ENCODE results near the gene CHD6.
A peak's percentile ranks its signal among the peaks of the same experiment; 100 is the strongest.

Gene CHD6

GRCh38 chr20:41458761-41459160 lies 159.4 kb downstream of the CHD6 start:
- DNase-seq, result no peak

- no peak for DNase-seq
Observed at GRCh38 chr20:41457173-41457857, 160.9 kb downstream of the CHD6 start.

GRCh38 chr20:41456351-41456750 lies 161.8 kb downstream of the CHD6 start:
- DNase-seq, result no peak

- DNase-seq, result no peak
Observed at GRCh38 chr20:41454250-41454649, 163.9 kb downstream of the CHD6 start.

GRCh38 chr20:41453010-41453950 lies 164.9 kb downstream of the CHD6 start:
- no peak for DNase-seq

- DNase-seq, result no peak
Observed at GRCh38 chr20:41452226-41452625, 166.0 kb downstream of the CHD6 start.

GRCh38 chr20:41447006-41447405 lies 171.2 kb downstream of the CHD6 start:
- DNase-seq, result no peak

- DNase-seq, result no peak
Observed at GRCh38 chr20:41446456-41446855, 171.7 kb downstream of the CHD6 start.

GRCh38 chr20:41444821-41445220 lies 173.4 kb downstream of the CHD6 start:
- no peak for DNase-seq

- DNase-seq, result peak in 1 of 2 donors; percentile 6
Observed at GRCh38 chr20:41443691-41444090, 174.5 kb downstream of the CHD6 start.

- DNase-seq, result no peak
Observed at GRCh38 chr20:41440882-41441281, 177.3 kb downstream of the CHD6 start.

- DNase-seq, result no peak
Observed at GRCh38 chr20:41437836-41438235, 180.3 kb downstream of the CHD6 start.

GRCh38 chr20:41436679-41437078 lies 181.5 kb downstream of the CHD6 start:
- DNase-seq, result no peak

GRCh38 chr20:41433203-41433602 lies 185.0 kb downstream of the CHD6 start:
- DNase-seq, result no peak

GRCh38 chr20:41432746-41433145 lies 185.4 kb downstream of the CHD6 start:
- no peak for DNase-seq

- no peak for DNase-seq
Observed at GRCh38 chr20:41428285-41428684, 189.9 kb downstream of the CHD6 start.

- DNase-seq, result no peak
Observed at GRCh38 chr20:41427833-41428232, 190.3 kb downstream of the CHD6 start.

- DNase-seq, result no peak
Observed at GRCh38 chr20:41426976-41427375, 191.2 kb downstream of the CHD6 start.

GRCh38 chr20:41426086-41426830 lies 191.9 kb downstream of the CHD6 start:
- no peak for DNase-seq

- no peak for DNase-seq
Observed at GRCh38 chr20:41425180-41425884, 192.8 kb downstream of the CHD6 start.

- DNase-seq, result no peak
Observed at GRCh38 chr20:41424546-41424945, 193.6 kb downstream of the CHD6 start.

- DNase-seq, result no peak
Observed at GRCh38 chr20:41424011-41424410, 194.2 kb downstream of the CHD6 start.

- DNase-seq, result no peak
Observed at GRCh38 chr20:41422953-41423352, 195.2 kb downstream of the CHD6 start.

All from stimulated activated CD4-positive, alpha-beta T cell treated with anti-CD3 and anti-CD28 coated beads, Interleukin-2, amount 100 ng/mL, for 24 hours (primary cell).